GM19043 (cell line): ENCODE results near the gene TMOD1.
"Not testable (repeated sequence)": the region's sequence is repeated elsewhere in the genome, so short reads cannot be mapped to it uniquely, and the experiment has no call there.

Experiments used
- ATAC-seq: cut with Tn5 transposase; IDR thresholded peaks from one replicate; pipeline ENCODE4 v1.9.1; 2021; ENCODE audit warnings: low read depth; ENCODE audit not compliant: unreplicated experiment

The TMOD1 gene

DNA sequence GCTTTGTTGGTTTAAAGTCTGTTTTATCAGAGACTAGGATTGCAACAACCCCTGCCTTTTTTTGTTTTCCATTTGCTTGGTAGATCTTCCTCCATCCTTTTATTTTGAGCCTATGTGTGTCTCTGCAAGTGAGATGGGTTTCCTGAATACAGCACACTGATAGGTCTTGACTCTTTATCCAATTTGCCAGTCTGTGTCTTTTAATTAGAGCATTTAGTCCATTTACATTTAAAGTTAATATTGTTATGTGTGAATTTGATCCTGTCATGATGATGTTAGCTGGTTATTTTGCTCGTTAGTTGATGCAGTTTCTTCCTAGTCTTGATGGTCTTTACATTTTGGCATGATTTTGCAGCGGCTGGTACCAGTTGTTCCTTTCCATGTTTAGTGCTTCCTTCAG, 83.3 kb downstream of the TMOD1 start:
- ATAC-seq, result not testable (repeated sequence)

DNA sequence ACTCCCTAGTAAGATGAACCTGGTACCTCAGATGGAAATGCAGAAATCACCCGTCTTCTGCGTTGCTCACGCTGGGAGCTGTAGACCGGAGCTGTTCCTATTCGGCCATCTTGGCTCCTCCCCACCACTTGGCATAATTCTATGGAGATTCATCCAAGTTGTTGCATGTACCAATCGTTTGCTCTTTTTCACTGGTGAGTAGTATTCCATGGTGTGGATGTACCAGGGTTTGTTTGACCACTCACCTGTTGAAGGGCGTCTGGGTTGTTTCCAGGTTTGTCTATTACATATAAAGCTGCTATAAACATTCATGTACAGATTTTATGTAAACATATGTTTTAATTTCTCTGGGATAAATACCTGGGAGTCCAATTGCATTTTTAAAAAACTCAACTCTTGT, 85.4 kb downstream of the TMOD1 start:
- not testable (repeated sequence) for ATAC-seq

DNA sequence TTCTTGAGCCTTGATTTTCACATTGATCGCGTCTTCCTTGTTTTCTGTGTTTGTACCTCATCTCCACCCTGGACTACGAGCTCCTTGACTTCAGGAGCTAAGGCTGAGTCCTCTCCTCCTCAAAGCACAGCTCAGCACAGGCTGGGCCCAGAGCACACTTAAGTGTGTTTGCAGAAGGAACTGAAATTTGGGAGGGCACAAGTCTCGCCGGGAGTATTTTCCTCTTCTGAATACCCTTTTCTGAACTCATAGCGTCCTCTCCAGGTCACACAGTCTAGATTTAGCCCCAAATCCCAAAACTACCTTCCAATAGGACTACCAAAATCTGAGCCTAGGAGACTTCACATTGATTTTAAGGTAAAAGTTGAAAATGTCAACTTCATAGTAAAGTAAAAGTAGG, 90.1 kb downstream of the TMOD1 start:
- ATAC-seq, result no peak

DNA sequence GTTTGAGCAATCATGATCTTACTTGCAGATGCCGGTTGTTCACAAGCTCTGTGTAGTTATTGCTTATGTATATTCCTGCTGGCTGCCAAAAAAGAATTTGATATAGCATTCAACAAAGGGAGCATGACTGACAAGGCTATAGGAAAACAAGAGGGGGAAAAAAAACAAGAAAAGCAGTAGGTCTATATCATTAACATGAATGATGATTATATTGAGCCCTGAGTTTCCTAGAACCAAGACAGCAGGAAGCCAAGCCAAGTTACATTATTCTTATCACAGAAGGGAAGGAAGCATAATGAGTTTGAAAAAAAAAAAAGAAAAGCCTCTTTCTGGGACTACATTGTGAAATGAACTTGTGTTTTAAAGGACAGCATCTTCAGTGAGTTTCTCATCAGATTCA, 90.7 kb downstream of the TMOD1 start:
- ATAC-seq, result no peak

DNA sequence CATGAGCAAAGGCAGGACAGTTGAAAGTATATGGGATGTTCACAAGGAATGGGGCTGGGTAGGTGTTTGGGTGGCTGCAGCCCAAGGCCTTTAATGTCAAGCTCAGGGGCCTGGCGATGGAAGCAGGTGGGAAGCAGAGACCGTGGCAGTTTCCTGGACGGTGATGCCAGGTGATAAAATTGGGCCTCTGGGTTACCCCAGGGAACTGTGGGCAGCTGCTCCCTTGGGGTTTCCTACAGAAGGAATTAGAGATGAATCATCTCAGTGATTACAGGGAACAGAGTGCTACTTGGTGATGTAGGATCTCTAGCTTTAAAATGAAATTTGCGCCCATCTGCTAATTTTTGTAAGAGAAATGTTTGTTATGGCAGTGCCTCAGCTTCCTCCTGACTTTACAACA, 92.5 kb downstream of the TMOD1 start:
- ATAC-seq, result no peak

DNA sequence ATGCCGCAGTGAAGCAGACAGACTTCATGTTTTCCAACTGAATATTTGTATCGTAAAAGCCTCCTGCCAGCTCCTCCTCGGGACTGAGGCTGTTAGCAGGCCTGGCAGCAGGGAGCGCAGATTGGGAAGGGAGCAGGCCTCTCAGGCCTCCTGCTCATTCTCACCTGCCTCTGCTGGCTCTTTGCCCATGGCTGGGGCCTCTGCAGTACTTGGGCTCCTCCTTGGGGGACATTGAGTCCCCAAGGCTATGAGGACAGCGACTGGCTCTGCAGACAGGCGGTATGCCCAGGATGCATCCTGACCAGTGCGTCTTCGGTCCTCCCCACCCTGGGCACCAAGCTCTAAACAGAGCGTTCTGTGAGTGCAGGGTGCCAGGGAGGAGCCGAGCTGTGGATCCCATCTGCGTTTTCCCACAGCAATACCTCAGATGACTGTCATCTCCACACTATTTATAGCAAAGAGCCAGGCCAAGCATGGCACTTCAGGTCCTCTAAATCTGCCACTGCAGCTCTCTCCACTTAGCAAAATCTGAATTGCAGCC, 93.0 kb downstream of the TMOD1 start:
- ATAC-seq, result no peak

DNA sequence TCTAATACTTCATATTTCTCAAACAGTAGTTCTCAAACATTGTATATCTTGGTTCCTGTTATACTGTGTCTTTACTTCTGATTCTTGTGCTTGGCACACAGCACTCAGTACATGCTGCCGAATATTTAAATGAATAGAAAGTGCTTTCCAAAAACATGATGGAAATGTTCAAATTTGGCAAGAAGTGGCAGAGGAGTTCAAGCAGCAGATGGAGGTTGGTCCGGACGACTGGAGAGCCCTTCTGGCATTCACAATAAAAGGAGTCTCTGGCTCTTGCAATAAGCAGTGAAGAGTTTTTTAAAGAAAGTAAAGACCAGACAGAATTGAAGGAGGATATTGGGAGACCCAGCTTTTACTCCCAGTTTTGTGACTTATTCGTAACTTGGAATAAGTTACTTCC, 95.4 kb downstream of the TMOD1 start:
- ATAC-seq, result no peak

DNA sequence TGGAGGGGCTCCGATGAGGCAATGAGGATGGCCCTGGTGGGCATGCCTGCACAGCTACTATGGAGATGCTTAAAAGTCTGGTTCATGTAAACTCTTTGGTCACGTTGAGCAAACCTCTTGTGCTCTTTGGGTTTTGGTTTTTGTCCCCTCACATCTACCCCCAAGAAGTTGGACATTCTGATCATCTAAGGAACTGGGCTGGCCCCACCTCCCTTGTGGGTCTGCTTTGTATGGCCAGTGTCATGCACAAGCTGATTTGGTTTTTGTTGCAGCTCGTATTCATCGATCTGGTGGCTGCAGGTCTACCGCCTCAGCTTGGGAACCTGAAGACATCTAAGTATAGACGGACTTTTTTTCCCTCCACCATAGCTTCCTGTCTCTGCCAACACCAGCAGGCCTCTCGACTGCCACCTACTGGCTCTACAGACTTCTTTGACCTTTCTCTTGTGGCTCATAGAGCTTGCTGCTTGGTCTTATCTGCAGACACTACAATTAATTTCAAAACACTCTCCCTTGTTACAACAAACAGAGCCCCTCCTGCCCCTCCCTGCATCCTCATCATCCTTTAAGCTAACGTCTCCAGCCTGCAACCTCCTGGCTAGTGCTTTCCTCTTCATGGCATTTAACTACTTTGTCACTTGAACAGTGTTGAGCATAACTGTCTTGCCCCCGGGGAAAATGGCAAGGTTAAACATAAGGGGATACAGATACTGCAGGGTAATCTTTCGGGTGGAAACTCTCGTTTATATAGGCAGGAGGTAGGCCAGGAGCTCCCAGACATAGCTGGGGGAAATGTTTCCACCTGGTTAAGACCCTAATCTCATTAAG, 97.2 kb downstream of the TMOD1 start:
- ATAC-seq, result peak; percentile 83

DNA sequence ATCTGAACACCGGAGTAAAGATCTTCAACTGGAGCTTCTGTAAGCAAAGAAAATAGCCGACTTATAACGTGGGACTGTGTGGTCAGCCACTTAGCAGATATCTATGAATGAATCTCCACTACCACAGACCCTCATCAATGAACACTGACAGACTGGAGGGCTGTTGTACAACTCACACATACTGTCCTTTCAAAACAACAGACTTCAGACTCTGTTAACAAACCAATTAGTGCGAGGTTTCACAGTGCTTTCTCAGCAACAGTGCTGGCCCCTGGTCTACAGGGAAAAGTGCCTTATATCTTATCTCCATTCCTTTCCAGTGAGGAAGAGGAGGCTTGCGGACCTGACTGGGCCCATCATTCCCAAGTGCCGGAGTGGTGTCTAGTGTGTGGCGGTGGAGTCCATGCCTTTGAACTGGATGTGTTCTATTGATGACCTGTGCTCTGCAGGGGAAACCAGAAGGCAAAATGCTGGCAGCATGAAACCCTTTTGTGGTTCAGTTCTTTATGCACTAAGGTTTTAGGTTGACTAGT, 97.9 kb downstream of the TMOD1 start:
- no peak for ATAC-seq

DNA sequence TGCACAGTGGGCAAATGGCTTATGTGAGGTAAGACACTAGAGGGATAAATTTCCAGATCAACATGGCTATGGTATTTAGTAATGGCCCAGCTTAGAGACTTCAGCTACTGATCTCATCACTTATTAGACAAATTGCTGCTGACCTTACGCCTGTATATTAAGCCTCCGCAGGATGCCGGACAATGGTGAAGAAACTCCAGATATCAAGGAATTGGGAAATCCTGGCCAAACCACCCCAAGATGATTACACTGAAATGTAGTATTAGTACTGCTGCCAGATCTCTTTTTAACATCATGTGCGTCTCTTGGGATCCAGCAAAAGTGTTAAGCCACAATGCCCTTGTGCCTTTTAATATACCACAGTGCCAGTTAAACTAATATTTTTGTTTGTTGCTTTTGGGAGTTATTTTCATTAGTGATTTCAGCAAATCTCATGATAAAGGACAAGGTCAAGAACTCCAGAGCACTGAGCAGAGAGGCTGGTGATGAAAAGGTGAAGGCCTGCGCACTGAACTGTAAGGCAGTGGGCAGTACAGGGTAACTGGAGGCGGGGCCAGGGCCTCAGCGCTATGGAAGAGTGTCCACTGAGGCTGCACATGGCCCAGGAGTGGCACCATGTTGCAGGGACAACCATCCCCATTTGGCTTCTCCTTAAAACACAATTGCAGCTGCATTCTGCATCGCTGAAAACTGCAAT, 99.2 kb downstream of the TMOD1 start:
- ATAC-seq, result no peak

DNA sequence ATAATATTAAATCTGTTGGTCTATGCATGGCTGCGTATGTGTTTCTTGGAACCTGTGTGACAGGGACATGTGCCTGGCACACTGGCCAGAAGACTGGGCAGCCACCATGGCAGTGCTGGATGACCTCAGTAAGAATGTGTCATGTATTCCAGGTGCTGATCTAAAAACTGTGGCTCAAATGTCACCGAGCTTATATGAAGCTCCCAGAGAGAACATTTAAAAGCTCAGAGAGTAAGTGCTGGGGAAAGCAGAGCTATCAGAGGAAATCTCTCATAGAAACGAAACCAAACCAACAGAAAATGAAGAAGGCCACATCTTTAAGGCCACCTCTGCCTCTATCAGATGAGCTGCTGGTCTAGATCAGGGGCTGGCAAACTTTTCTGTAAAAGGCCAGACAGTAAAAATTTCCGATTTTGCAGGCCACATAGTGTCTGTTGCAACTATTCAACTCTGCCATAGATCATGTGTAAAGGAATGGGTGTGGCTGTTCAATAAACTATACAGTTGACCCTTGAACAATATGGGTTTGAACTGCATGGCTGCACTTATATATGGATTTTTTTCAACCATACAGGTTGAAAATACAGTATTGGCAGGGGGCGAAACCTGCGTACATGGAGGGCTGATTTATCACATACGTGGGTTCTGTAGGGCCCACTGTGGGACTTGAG, 99.9 kb downstream of the TMOD1 start:
- ATAC-seq, result no peak

DNA sequence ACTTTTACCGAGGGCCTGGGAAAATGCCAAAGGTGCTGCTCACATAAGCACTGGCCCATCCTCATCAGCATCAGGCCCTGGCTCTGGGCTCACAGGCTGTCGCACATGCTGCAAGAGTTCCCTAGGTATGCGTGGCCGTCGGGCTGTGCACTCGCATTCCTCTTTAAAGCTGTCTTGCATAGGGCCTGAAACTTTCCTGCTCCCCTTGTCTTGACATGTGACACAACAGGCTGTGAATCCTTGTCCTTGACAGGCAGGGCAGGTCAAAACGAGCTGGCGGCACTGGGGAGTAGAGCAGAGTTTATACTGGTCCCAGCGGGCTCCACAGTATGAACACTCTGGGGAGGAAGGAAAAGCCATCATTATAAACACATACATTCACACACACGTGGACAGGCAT, 101.0 kb downstream of the TMOD1 start:
- ATAC-seq, result no peak

DNA sequence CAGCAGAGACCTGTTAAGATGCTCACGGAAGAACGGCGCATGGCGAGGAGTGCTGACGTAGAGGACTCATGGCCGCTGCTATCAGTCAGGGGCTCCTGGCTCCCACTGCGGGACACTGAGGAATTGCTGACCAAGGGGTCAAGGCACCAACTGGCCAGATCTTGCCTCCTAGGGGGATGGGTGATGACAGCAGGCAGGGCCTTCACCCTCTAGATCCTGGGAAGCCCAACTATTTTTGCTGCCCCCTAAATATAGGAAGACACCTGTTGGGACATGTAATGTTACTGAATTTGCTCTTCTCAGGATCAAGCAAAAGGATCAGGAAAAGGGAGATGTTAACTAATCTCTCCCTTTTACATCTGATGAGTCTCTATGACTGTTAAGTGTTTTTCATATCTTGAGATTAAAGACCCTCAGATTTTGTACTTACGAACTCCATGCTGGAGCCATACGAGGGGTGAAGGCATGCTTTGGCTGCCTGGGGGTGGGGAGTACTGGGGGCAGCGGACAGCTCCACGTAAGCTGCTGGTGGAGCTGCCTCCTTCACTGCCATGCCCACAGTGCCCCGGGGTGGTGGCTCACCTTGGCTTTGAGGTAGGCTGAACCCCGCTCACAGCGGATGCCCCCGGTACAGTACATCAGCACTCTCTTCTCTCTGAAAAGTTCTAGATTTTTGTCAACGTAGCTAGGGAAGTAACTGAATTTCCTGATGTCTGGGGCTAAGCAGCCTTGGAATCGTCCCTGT, 103.6 kb downstream of the TMOD1 start:
- ATAC-seq, result no peak

DNA sequence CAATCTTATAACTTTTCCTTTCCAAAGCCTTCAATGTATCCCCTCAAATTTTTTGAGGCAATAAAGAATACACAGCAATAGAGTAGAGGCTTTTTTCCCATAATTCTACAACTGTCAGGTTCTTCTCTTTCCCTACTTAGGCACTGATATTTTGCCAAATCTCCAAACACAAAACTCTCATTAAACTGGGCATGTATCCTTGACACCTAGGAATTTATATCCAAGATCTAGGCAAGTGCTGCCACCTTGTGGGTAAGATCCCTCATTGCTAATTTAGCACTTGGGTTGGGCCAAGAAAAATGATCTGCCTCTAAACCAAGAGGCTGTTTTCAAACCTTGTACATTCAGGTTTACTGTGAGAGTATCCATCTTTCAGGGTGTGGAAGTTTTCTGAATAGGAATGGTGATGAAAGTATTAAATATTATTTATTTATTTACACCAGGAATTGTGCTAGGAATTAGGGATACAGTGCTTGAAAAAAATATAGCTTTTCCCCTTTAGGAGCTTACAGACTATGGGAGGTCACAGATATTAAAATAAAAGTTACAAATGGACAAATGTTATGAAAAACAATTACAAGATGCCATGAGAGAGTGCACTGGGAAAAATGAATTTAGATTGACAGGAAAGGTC, 114.1 kb downstream of the TMOD1 start:
- ATAC-seq, result no peak

DNA sequence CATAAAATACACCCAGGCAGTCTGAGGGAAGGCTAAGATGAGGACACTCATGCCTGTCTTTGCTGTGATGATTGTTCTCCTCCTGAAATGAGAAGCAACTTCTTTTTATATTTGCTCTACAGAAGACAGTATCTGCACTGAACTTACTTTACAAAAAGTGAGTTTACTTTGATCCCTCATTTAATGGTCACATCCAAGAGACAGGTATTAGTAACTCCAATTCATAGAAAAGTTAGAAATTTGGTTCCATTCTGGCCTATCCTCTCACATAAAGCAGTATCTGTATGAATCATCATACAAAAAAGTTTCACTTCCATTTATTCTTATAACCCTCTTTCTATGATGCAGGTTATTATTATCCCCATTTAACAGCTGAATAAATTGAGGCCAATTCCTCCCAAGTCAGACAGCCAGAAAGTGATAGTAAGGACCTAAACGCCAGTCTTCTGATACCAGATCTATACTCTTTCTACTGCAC, 116.5 kb downstream of the TMOD1 start:
- ATAC-seq, result no peak

DNA sequence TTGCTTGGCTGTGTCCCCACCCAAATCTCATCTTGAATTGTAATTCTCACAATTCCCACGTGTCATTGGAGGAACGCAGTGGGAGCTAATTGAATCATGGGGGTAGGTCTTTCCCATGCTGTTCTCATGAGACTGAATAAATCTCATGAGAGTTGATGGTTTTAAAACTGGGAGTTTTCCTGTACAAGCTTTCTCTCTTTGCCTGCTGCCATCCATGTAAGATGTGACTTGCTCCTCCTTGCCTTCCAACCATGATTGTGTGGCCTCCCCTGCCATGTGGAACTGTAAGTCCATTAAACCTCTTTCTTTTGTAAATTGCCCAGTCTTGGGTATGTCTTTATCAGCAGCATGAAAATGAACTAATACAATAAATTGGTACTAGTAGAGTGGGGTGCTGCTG, 118.6 kb downstream of the TMOD1 start:
- not testable (repeated sequence) for ATAC-seq

DNA sequence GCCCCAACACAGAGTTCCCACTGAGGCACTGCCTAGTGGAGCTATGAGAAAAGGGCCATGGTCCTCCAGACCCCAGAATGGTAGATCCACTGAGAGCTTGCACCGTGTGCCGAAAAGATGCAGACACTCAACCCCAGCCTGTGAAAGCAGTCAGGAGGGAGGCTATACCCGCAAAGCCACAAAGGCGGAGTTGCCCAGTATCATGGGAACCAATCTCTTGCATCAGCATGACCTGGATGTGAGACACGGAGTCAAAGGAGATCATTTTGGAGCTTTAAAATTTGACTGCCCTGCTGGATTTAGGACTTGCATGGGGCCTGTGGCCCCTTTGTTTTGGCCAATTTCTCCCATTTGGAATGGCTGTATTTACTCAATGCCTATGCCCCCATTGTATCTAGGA, 121.0 kb downstream of the TMOD1 start:
- not testable (repeated sequence) for ATAC-seq

DNA sequence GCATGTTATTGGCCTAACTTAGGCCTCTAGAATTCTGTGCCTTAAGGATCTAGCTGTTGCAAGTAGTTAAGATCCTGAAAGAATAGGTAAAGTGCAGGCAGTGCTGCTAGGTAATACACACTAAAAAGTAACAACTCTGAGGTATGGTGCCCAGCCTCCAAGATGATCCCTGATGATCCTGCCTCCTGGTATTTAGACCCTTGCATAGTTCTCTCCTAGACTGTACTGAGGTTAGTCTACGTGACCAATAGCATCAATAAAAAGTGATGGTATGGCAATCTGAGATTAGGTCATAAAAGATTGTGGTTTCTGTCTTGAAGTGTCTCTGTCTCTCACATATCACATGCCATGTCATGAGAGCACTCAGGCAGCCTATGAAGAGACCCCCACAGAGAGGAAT, 122.5 kb downstream of the TMOD1 start:
- ATAC-seq, result no peak

DNA sequence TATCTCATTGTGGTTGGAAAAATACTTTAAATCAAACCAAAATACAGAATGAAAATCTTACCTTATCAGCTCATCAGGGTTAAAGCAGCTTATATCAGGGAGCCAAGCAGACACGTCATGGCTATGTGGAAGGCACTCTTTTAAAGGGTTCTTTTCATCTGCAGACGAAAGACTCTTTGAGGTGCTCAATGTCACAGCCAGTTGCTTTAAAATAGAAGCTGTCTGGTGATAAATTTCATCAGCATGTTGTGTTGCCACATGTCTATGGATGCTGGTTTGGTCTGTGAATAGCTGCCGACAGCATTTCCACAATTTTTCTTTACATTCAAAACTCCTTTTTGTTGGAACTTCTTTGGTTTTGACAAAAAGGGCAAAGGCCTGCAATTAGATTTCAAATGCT, 124.2 kb downstream of the TMOD1 start:
- no peak for ATAC-seq

DNA sequence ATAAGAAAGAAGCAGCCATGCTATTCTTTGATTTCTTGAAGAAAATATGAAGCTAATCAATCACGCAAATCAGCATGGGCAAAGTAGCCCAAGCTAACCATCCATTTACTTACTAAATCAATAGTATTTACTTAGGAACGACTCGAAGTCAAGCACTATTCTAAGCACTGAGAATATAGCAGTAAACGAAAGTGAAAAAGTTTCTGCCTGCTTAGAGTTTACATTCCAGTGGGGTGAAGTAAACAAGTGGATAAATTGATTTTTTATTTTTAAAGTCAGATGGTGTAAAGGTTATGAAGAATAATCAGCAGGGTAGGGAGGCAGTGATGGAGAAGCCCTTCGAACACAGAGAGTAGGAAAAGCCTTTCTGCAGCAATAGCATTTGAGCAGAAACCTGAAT, 126.2 kb downstream of the TMOD1 start:
- no peak for ATAC-seq
